Thyroid gland (tissue), 4 donors: ENCODE data around the gene STK11IP. TPM values are rescaled to one million over a fixed set of nuclear protein-coding genes. Genes with fewer than 3 reads are reported as not detected.

Source experiments
- DNase-seq, 2 donors: peaks; one replicate each; pipeline ENCODE4 v3.0.0-alpha.2; 2019
- H3K27ac ChIP-seq, 3 donors: fragments of 200-600 bp; sonication (generic); 1 replicate in 2 of 3; 2 replicates in 1 of 3; pipeline ENCODE4 v1.5.1; 2016 to 2019; ENCODE audit warnings: mild to moderate bottlenecking in 1 of 3, moderate library complexity in 1 of 3
- H3K27me3 ChIP-seq: fragments of 200-600 bp; sonication (generic); one replicate; pipeline ENCODE4 v1.5.1; 2019
- H3K36me3 ChIP-seq, 2 donors: fragments of 200-600 bp; sonication (generic); one replicate each; pipeline ENCODE4 v1.5.1; 2016 to 2019
- H3K4me1 ChIP-seq, 2 donors: fragments of 200-600 bp; sonication (generic); one replicate each; pipeline ENCODE4 v1.5.1; 2017 to 2019
- H3K4me3 ChIP-seq, 3 donors: fragments of 200-600 bp; sonication (generic); replicated peaks in 1 of 3; 1 replicate in 2 of 3; 2 replicates in 1 of 3; pipeline ENCODE4 v1.5.1; 2016; ENCODE audit warnings: mild to moderate bottlenecking in 1 of 3
- H3K9me3 ChIP-seq: fragments of 200-600 bp; sonication (generic); one replicate; pipeline ENCODE4 v1.5.1; 2017
- CTCF ChIP-seq, 6 experiments: fragments of 200-600 bp in 3 of 6; fragments of 450-650 bp in 3 of 6; sonication (generic) in 3 of 6; IDR thresholded peaks; one replicate each; pipeline ENCODE4 v1.5.1; 2016 to 2019; ENCODE audit warnings: antibody characterized with exemption in 6 of 6, mild to moderate bottlenecking in 2 of 6, inconsistent platforms in 1 of 6, moderate library complexity in 1 of 6
- POLR2A ChIP-seq, 2 donors: fragments of 450-650 bp; IDR thresholded peaks; one replicate each; pipeline ENCODE4 v1.6.1; 2017; ENCODE audit warnings: antibody characterized with exemption in 2 of 2, mild to moderate bottlenecking in 2 of 2, moderate library complexity in 1 of 2
- WGBS, 2 donors: methylation state at CpG; one replicate each; pipeline ENCODE4 v1.1.5; 2017; 5-methylcytosine and 5-hydroxymethylcytosine counted together
- intact Hi-C: fragments of 100-400 bp; cut with DNase I; formaldehyde crosslinking; loops from one replicate; pipeline ENCODE4 v1.15.1; 2023
- total RNA-seq, 4 donors: library from RNA; depleted of rRNA; stranded (reverse); fragments of >200 nt; gene quantifications; one replicate each; pipeline ENCODE4 v1.2.3, GENCODE V29; 2016

STK11IP gene
- total RNA-seq, 4 donors from 2014 or later, result 14.6 to 25.0 (median 19.7) TPM

GRCh38 chr2:219631904-219632759, 34.5 kb downstream of the STK11IP start:
- WGBS, 2 donors, result 77 to 82% methylated on average over 25 to 28 of the region's 34 CpGs
- intact Hi-C loops, result loop anchor here (10.0 kb wide), 1 partner anchor 227 kb away; no protein-coding TSS in a partner anchor
- no peak for TF ChIP-seq CTCF (IDR thresholded peaks at IDR 0.05)
- no peak for TF ChIP-seq POLR2A (IDR thresholded peaks at IDR 0.05)
- DNase-seq, result no peak
- Histone ChIP-seq H3K36me3 (no peaks in the 10 kb centered on the region), H3K4me3 (no peak overlapping the region), H3K9me3 (no peaks in the 10 kb centered on the region), H3K27me3 (no peaks in the 10 kb centered on the region), H3K27ac (no peak overlapping the region), H3K4me1 (peaks cover 5 to 7% of the 10 kb centered on the region in 2 donors)

GRCh38 chr2:219632760-219633105, 35.1 kb downstream of the STK11IP start:
- intact Hi-C loops, result loop anchor here (10.0 kb wide), 1 partner anchor 228 kb away; no protein-coding TSS in a partner anchor
- Histone ChIP-seq H3K4me1 (peaks cover 5% of the 10 kb centered on the region in 2 donors), H3K4me3 (no peak overlapping the region), H3K27me3 (no peaks in the 10 kb centered on the region), H3K36me3 (no peaks in the 10 kb centered on the region), H3K9me3 (no peaks in the 10 kb centered on the region), H3K27ac (no peak overlapping the region)
- TF ChIP-seq CTCF (IDR thresholded peaks at IDR 0.05) (no peak), POLR2A (IDR thresholded peaks at IDR 0.05) (no peak)
- DNase-seq, result no peak
- WGBS, 2 donors, result 84 to 90% methylated on average over 6 to 7 of the region's 8 CpGs

GRCh38 chr2:219633276-219634065, 35.8 kb downstream of the STK11IP start:
- no peak overlapping the region for H3K4me3 ChIP-seq
- no peaks in the 10 kb centered on the region for H3K27me3 ChIP-seq
- 89 to 93% methylated on average over 14 to 22 of the region's 22 CpGs for WGBS, 2 donors
- no peak for DNase-seq
- intact Hi-C loops, result loop anchor here (10.0 kb wide), 1 partner anchor 229 kb away; no protein-coding TSS in a partner anchor
- H3K27ac ChIP-seq, result no peak overlapping the region
- no peaks in the 10 kb centered on the region for H3K4me1 ChIP-seq
- no peaks in the 10 kb centered on the region for H3K9me3 ChIP-seq
- no peaks in the 10 kb centered on the region for H3K36me3 ChIP-seq
- TF ChIP-seq CTCF (IDR thresholded peaks at IDR 0.05), result no peak
- no peak for TF ChIP-seq POLR2A (IDR thresholded peaks at IDR 0.05)

GRCh38 chr2:219634171-219634940, 36.7 kb downstream of the STK11IP start:
- H3K27ac ChIP-seq, result no peak overlapping the region

More at GRCh38 chr2:219634171-219634940, 36.7 kb downstream of the STK11IP start:
- Histone ChIP-seq H3K36me3 (no peaks in the 10 kb centered on the region), H3K9me3 (no peaks in the 10 kb centered on the region), H3K4me1 (no peaks in the 10 kb centered on the region), H3K27me3 (no peaks in the 10 kb centered on the region), H3K4me3 (no peak overlapping the region)
- intact Hi-C loops, result loop anchor here (10.0 kb wide), 1 partner anchor 230 kb away; no protein-coding TSS in a partner anchor
- DNase-seq, result no peak
- WGBS, 2 donors, result 89 to 93% methylated on average over 15 of the region's 15 CpGs
- TF ChIP-seq CTCF (IDR thresholded peaks at IDR 0.05), result no peak
- TF ChIP-seq POLR2A (IDR thresholded peaks at IDR 0.05), result no peak
